ENCODE measurements around the gene ZNF618. TPM values are rescaled to one million over a fixed set of nuclear protein-coding genes. Genes with fewer than 3 reads are reported as not detected.

Gene ZNF618
- total RNA-seq, 1 experiment from 2014 or later = 1.2 TPM

DNA sequence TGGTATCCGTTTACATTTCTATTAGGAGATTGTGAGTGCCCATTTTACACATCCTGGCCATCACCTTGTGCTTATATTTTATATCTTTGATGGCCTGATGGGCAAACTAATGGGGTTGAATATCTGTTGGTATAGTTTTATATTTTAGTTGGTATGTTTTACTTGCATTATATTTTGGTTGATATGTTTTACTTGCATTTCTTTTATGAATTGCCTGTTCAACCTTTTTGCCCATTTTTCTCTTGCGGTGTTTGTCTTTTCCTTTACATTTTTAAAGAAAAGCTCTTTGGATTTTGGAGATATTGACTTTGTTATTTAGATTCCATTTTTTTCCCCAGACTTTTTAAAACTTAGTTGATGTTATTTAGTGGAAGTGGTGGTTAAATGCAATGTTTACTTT is 14.6 kb downstream of the ZNF618 start:
- intact Hi-C loops (cut with micrococcal nuclease; ENCODE audit: unreplicated experiment) = no loop called here
- H3K9me3 Mint-ChIP-seq (ENCODE audit: unreplicated experiment) = no peaks in the 10 kb centered on the region
- peaks cover 12% of the 10 kb centered on the region for H3K9me3 ChIP-seq
- no peaks in the 10 kb centered on the region for H3K4me1 ChIP-seq
- H3K27ac Mint-ChIP-seq (ENCODE audit: unreplicated experiment) = no peak overlapping the region
- no peaks in the 10 kb centered on the region for H3K4me1 Mint-ChIP-seq (ENCODE audit: low read depth, unreplicated experiment)
- no peaks in the 10 kb centered on the region for H3K36me3 ChIP-seq (ENCODE audit: control insufficient read depth, insufficient read depth, low read length)
- H3K36me3 Mint-ChIP-seq (ENCODE audit: insufficient read depth, unreplicated experiment) = no peaks in the 10 kb centered on the region
- H3K27me3 Mint-ChIP-seq (ENCODE audit: insufficient read depth, unreplicated experiment) = peaks cover 4% of the 10 kb centered on the region
- CTCF ChIA-PET = no interaction called here
- POLR2A ChIA-PET = no interaction called here
- no peaks in the 10 kb centered on the region for H3K27me3 ChIP-seq (replicated peaks; ENCODE audit: control insufficient read depth, insufficient read depth, low read length)
- TF ChIP-seq, protein P1, sequence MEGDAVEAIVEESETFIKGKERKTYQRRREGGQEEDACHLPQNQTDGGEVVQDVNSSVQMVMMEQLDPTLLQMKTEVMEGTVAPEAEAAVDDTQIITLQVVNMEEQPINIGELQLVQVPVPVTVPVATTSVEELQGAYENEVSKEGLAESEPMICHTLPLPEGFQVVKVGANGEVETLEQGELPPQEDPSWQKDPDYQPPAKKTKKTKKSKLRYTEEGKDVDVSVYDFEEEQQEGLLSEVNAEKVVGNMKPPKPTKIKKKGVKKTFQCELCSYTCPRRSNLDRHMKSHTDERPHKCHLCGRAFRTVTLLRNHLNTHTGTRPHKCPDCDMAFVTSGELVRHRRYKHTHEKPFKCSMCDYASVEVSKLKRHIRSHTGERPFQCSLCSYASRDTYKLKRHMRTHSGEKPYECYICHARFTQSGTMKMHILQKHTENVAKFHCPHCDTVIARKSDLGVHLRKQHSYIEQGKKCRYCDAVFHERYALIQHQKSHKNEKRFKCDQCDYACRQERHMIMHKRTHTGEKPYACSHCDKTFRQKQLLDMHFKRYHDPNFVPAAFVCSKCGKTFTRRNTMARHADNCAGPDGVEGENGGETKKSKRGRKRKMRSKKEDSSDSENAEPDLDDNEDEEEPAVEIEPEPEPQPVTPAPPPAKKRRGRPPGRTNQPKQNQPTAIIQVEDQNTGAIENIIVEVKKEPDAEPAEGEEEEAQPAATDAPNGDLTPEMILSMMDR (IDR thresholded peaks at IDR 0.05; ENCODE audit: insufficient read depth in 1 of 2, low read depth in 1 of 2, low read length in 1 of 2, severe bottlenecking in 1 of 2, unreplicated experiment in 1 of 2) = no peak
- H3K4me3 ChIP-seq (ENCODE audit: low read depth, low read length) = no peak overlapping the region
- H3K4me3 Mint-ChIP-seq (ENCODE audit: unreplicated experiment) = no peak overlapping the region
- no TSS peak for BruUV-seq (replicated peaks)
- no peak for DNase-seq

DNA sequence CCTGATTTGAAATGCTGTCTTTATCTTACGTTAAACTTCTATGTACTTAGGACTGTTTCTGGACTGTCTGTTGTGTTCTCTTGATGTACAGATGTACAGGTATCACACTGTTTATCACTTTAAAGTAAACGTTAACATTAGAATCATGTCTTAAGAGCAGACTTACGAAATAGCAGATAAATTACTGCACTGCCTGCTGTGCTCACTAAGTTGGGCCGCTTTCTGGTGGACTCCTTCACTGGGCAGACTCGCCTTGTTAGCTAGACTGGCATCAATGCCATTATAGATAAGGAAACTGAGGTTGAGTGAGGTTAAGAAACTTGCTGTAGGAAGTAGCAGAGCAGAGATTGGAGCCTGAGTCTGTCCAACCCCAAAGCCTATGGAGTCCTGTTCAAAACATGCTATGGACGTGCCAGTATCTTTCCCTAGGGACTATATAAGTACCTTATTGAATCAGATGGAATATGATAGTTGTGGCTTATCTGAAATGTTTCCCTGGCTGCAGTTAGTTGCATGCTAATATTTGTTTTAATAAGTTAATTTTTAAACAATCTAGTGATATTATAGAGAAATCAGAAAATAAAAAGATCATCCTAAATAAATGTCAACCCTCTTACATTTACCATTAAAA is 16.9 kb downstream of the ZNF618 start:
- CTCF ChIA-PET = no interaction called here
- POLR2A ChIA-PET = no interaction called here
- intact Hi-C loops (cut with micrococcal nuclease; ENCODE audit: unreplicated experiment) = no loop called here
- DNase-seq = no peak
- H3K4me1 Mint-ChIP-seq (ENCODE audit: low read depth, unreplicated experiment) = no peaks in the 10 kb centered on the region
- no peaks in the 10 kb centered on the region for H3K27me3 ChIP-seq (replicated peaks; ENCODE audit: control insufficient read depth, insufficient read depth, low read length)
- H3K36me3 Mint-ChIP-seq (ENCODE audit: insufficient read depth, unreplicated experiment) = no peaks in the 10 kb centered on the region
- peaks cover 3% of the 10 kb centered on the region for H3K27me3 Mint-ChIP-seq (ENCODE audit: insufficient read depth, unreplicated experiment)
- H3K36me3 ChIP-seq (ENCODE audit: control insufficient read depth, insufficient read depth, low read length) = no peaks in the 10 kb centered on the region
- no TSS peak for BruUV-seq (replicated peaks)
- H3K4me1 ChIP-seq = no peaks in the 10 kb centered on the region
- no peaks in the 10 kb centered on the region for H3K9me3 Mint-ChIP-seq (ENCODE audit: unreplicated experiment)
- no peak overlapping the region for H3K4me3 Mint-ChIP-seq (ENCODE audit: unreplicated experiment)
- TF ChIP-seq, protein P1 (IDR thresholded peaks at IDR 0.05; ENCODE audit: insufficient read depth in 1 of 2, low read depth in 1 of 2, low read length in 1 of 2, severe bottlenecking in 1 of 2, unreplicated experiment in 1 of 2) = no peak
- H3K27ac Mint-ChIP-seq (ENCODE audit: unreplicated experiment) = no peak overlapping the region
- H3K9me3 ChIP-seq = peaks cover 12% of the 10 kb centered on the region
- H3K4me3 ChIP-seq (ENCODE audit: low read depth, low read length) = no peak overlapping the region

DNA sequence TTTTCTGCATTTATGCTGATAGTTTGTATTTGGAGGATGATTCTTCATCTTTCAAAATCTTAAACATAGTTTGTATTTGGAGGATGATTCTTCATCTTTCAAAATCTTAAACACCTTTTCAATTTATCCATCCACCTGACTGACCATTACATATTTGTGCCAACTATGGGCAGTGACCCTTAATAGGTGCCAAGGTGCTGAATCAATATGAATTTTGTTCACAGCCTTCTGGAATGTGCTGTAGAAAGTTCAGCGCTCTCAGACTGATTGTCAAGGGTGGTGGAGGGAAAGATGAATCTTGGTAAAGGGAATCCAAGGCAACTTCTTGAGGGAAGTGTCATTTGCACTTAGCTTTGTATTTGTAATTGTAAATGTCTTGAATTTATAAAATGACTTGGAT is 18.1 kb downstream of the ZNF618 start:
- Mint-ChIP-seq H3K4me1 (ENCODE audit: low read depth, unreplicated experiment) (no peaks in the 10 kb centered on the region), H3K27ac (ENCODE audit: unreplicated experiment) (no peak overlapping the region), H3K9me3 (ENCODE audit: unreplicated experiment) (no peaks in the 10 kb centered on the region), H3K36me3 (ENCODE audit: insufficient read depth, unreplicated experiment) (no peaks in the 10 kb centered on the region), H3K4me3 (ENCODE audit: unreplicated experiment) (no peak overlapping the region), H3K27me3 (ENCODE audit: insufficient read depth, unreplicated experiment) (peaks cover 5% of the 10 kb centered on the region)
- CTCF ChIA-PET = no interaction called here
- Histone ChIP-seq H3K36me3 (ENCODE audit: control insufficient read depth, insufficient read depth, low read length) (no peaks in the 10 kb centered on the region), H3K27me3 (replicated peaks; ENCODE audit: control insufficient read depth, insufficient read depth, low read length) (no peaks in the 10 kb centered on the region), H3K4me3 (ENCODE audit: low read depth, low read length) (no peak overlapping the region), H3K4me1 (no peaks in the 10 kb centered on the region), H3K9me3 (peaks cover 12% of the 10 kb centered on the region)
- intact Hi-C loops (cut with micrococcal nuclease; ENCODE audit: unreplicated experiment) = no loop called here
- POLR2A ChIA-PET = no interaction called here
- no TSS peak for BruUV-seq (replicated peaks)
- TF ChIP-seq, protein P1 (IDR thresholded peaks at IDR 0.05; ENCODE audit: insufficient read depth in 1 of 2, low read depth in 1 of 2, low read length in 1 of 2, severe bottlenecking in 1 of 2, unreplicated experiment in 1 of 2) = no peak
- no peak for DNase-seq
